SK-N-MC (cell line): Measurements from ENCODE around the gene RIF1.

Experiments used
- EZH2 ChIP-seq: fragments of 200-600 bp; sonication (generic); IDR thresholded peaks from one replicate; pipeline ENCODE4 v1.6.1; 2017; ENCODE audit warnings: antibody characterized with exemption
- POLR2AphosphoS5 ChIP-seq: IDR thresholded peaks from 2 replicates; pipeline ENCODE4 v1.6.1; 2012; ENCODE audit warnings: mild to moderate bottlenecking, low read depth, low read length, borderline replicate concordance

DNA sequence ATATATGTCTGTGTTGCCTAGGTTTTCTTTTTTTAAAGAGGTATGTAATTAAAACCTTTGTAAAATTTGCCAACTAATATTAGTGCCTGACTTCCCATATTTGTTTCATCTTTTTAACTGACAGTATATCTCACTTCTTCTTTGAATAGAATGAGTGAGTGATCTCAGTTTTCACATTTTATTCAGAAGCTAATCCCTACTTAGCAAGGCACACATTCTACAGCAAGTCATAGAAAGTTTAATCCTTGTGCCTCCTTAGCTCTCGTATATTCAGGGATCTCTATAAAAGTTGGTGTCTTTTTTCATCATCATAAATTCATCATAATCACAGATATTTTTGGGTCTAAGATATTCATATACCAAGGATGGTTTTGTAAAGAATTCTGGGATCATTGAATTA, 66.6 kb downstream of the RIF1 start:
- TF ChIP-seq POLR2AphosphoS5 (no peak), EZH2 (no peak)
